ENCODE results near the gene GTF3C5.
"Not testable (repeated sequence)": the region's sequence is repeated elsewhere in the genome, so short reads cannot be mapped to it uniquely, and the experiment has no call there.

DNA sequence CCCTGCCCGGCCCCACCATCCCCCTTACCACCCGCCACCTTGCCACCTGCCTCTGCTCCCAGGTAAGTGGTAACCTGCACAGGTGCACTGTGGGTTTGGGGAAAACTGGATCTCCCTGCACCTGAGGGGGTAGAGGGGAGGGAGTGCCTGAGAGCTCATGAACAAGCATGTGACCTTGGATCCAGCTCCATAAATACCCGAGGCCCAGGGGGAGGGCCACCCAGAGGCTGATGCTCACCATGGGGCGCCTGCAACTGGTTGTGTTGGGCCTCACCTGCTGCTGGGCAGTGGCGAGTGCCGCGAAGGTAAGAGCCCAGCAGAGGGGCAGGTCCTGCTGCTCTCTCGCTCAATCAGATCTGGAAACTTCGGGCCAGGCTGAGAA lies 31.0 kb downstream of the GTF3C5 start, which contains the start of gene CEL:
- not testable (repeated sequence) for TF ChIP-seq POLR2A (IDR thresholded peaks at IDR 0.05; ENCODE audit: low read depth, low read length); BHLHE40 (IDR thresholded peaks at IDR 0.05; ENCODE audit: low read depth, low read length); RFX5 (IDR thresholded peaks at IDR 0.05; ENCODE audit: low read depth, low read length); FOS (IDR thresholded peaks at IDR 0.05; ENCODE audit: low read depth, low read length); USF2 (IDR thresholded peaks at IDR 0.05; ENCODE audit: low read depth, low read length); MXI1 (IDR thresholded peaks at IDR 0.05; ENCODE audit: borderline replicate concordance, low read depth, low read length); RAD21 (IDR thresholded peaks at IDR 0.05; ENCODE audit: low read length); SMC3 (IDR thresholded peaks at IDR 0.05; ENCODE audit: low read depth, low read length)
- TF ChIP-seq, protein P1, sequence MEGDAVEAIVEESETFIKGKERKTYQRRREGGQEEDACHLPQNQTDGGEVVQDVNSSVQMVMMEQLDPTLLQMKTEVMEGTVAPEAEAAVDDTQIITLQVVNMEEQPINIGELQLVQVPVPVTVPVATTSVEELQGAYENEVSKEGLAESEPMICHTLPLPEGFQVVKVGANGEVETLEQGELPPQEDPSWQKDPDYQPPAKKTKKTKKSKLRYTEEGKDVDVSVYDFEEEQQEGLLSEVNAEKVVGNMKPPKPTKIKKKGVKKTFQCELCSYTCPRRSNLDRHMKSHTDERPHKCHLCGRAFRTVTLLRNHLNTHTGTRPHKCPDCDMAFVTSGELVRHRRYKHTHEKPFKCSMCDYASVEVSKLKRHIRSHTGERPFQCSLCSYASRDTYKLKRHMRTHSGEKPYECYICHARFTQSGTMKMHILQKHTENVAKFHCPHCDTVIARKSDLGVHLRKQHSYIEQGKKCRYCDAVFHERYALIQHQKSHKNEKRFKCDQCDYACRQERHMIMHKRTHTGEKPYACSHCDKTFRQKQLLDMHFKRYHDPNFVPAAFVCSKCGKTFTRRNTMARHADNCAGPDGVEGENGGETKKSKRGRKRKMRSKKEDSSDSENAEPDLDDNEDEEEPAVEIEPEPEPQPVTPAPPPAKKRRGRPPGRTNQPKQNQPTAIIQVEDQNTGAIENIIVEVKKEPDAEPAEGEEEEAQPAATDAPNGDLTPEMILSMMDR (conservative IDR thresholded peaks at IDR 0.05; ENCODE audit: low read depth, low read length): not testable (repeated sequence)
